HG03520 (cell line): Measurements from ENCODE around the gene MAGEB2.
A peak's percentile ranks its signal among the peaks of the same experiment; 100 is the strongest.
"Not testable (repeated sequence)": the region's sequence is repeated elsewhere in the genome, so short reads cannot be mapped to it uniquely, and the experiment has no call there.

Experiments used
- ATAC-seq: cut with Tn5 transposase; IDR thresholded peaks from one replicate; pipeline ENCODE4 v1.9.1; 2021; ENCODE audit warnings: mild to moderate bottlenecking, moderate library complexity; ENCODE audit not compliant: unreplicated experiment

MAGEB2 gene

GRCh38 chrX:30215357-30215843 is at the start of gene MAGEB2:
Gene MAGEB2, plus strand, starts transcription at chrX:30215563. Its CDS starts 3,018 bp downstream, at chrX:30218581.
- ATAC-seq: no peak

GRCh38 chrX:30170900-30171299 is 44.5 kb upstream of the MAGEB2 start:
- no peak for ATAC-seq

GRCh38 chrX:30181353-30181752 is 34.0 kb upstream of the MAGEB2 start:
- peak; percentile 60 for ATAC-seq

- no peak for ATAC-seq
Measured at GRCh38 chrX:30183554-30183953, 31.8 kb upstream of the MAGEB2 start.

- no peak for ATAC-seq
Measured at GRCh38 chrX:30190426-30190825, 24.9 kb upstream of the MAGEB2 start.

GRCh38 chrX:30193910-30194309 is 21.5 kb upstream of the MAGEB2 start:
- ATAC-seq: not testable (repeated sequence)

- ATAC-seq: peak; percentile 63
Measured at GRCh38 chrX:30196322-30196721, 19.0 kb upstream of the MAGEB2 start.

GRCh38 chrX:30212172-30212571 is 3.2 kb upstream of the MAGEB2 start:
- ATAC-seq: no peak

- no peak for ATAC-seq
Measured at GRCh38 chrX:30217465-30217864, 2.1 kb downstream of the MAGEB2 start.

GRCh38 chrX:30219372-30219771 is 4.0 kb downstream of the MAGEB2 start:
- no peak for ATAC-seq

GRCh38 chrX:30220661-30221060 is 5.3 kb downstream of the MAGEB2 start:
- ATAC-seq: no peak

GRCh38 chrX:30224536-30224935 is 9.2 kb downstream of the MAGEB2 start:
- no peak for ATAC-seq

GRCh38 chrX:30228526-30228925 is 13.2 kb downstream of the MAGEB2 start:
- ATAC-seq: no peak

GRCh38 chrX:30230395-30230794 is 15.0 kb downstream of the MAGEB2 start, which contains the start of gene MAGEB3:
Gene MAGEB3, plus strand, starts transcription at chrX:30230657. Its CDS starts 5,268 bp downstream, at chrX:30235925.
- ATAC-seq: no peak

- no peak for ATAC-seq
Measured at GRCh38 chrX:30241724-30242415, 26.5 kb downstream of the MAGEB2 start, which contains the start of gene MAGEB4. Gene MAGEB4, plus strand, starts transcription at chrX:30242000. Its CDS starts 136 bp downstream, at chrX:30242136.

- ATAC-seq: no peak
Measured at GRCh38 chrX:30246769-30247489, 31.6 kb downstream of the MAGEB2 start, which contains the start of gene MAGEB1. Gene MAGEB1, plus strand, starts transcription at chrX:30247146. Its CDS starts 3,348 bp downstream, at chrX:30250494.

- peak; percentile 67 for ATAC-seq
Measured at GRCh38 chrX:30248854-30249253, 33.5 kb downstream of the MAGEB2 start.

GRCh38 chrX:30253257-30253656 is 37.9 kb downstream of the MAGEB2 start:
- ATAC-seq: peak; percentile 63

- no peak for ATAC-seq
Measured at GRCh38 chrX:30259927-30260326, 44.6 kb downstream of the MAGEB2 start.

- ATAC-seq: no peak
Measured at GRCh38 chrX:30261012-30261411, 45.6 kb downstream of the MAGEB2 start.

- no peak for ATAC-seq
Measured at GRCh38 chrX:30262763-30263162, 47.4 kb downstream of the MAGEB2 start.
